HL-60 (cell line): ENCODE data around the gene PTPN7.

ENCODE experiments used
- DNase-seq, 2 experiments: peaks; one replicate each; pipeline ENCODE4 v3.0.0-alpha.2; 2010 to 2020; ENCODE audit warnings: low read depth in 1 of 2, low spot score in 1 of 2
- H3K27ac ChIP-seq: fragments of 250-450 bp; sonication (Bioruptor Pico); replicated peaks from 2 replicates; pipeline ENCODE4 v1.5.1; 2020; ENCODE audit warnings: mild to moderate bottlenecking, moderate library complexity
- H3K27me3 ChIP-seq: fragments of 250-450 bp; sonication (Bioruptor Pico); 2 replicates; pipeline ENCODE4 v1.5.1; 2021; ENCODE audit warnings: mild to moderate bottlenecking, moderate library complexity; ENCODE audit not compliant: insufficient read depth, poor library complexity, severe bottlenecking
- H3K4me3 ChIP-seq: replicated peaks from 2 replicates; pipeline ENCODE4 v1.5.1; 2011; ENCODE audit warnings: mild to moderate bottlenecking, control low read depth, low read length; ENCODE audit not compliant: insufficient read depth
- GABPA ChIP-seq: IDR thresholded peaks from 2 replicates; pipeline ENCODE4 v1.6.1; 2012; ENCODE audit warnings: low read depth
- POLR2AphosphoS5 ChIP-seq: IDR thresholded peaks from 2 replicates; pipeline ENCODE4 v1.6.1; 2012; ENCODE audit warnings: low read depth
- SPI1 ChIP-seq: IDR thresholded peaks from 2 replicates; pipeline ENCODE4 v1.6.1; 2012; ENCODE audit warnings: low read depth, mild to moderate bottlenecking, borderline replicate concordance
- TF ChIP-seq, protein P1 (sequence below): IDR thresholded peaks from 2 replicates; pipeline ENCODE4 v1.6.1; 2012; ENCODE audit warnings: low read depth; ENCODE audit not compliant: insufficient replicate concordance
- TF ChIP-seq, protein P2 (sequence below): IDR thresholded peaks from one replicate; pipeline ENCODE4 v1.5.1; 2011; ENCODE audit warnings: low read length, control low read depth, inconsistent platforms; ENCODE audit not compliant: insufficient read depth

PTPN7 gene

DNA sequence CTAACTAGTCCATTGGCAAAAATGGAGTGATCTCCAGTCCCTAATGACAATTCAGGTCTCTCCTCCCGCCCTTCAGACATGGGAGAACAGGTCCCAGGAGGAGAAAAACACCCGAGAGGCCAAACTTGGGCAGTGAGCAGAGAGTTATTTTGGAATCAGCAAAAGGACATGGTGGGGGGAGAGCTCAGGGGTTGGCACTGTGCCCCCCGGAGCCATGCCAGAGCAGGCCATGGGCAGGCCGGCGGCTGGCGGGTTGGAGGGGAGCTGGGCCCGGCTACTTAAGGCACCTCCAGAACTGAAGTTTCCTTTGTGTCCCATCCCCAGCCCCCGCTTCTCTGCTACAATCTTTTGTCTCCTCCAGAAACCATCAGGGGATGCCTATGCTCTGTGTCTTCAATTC is 40.3 kb upstream of the PTPN7 start:
- no peak for DNase-seq
- no peak overlapping the region for H3K4me3 ChIP-seq
- H3K27ac ChIP-seq, result no peak overlapping the region
- TF ChIP-seq POLR2AphosphoS5, result no peak
- TF ChIP-seq SPI1, result no peak
- TF ChIP-seq GABPA, result no peak
- TF ChIP-seq, protein P1, sequence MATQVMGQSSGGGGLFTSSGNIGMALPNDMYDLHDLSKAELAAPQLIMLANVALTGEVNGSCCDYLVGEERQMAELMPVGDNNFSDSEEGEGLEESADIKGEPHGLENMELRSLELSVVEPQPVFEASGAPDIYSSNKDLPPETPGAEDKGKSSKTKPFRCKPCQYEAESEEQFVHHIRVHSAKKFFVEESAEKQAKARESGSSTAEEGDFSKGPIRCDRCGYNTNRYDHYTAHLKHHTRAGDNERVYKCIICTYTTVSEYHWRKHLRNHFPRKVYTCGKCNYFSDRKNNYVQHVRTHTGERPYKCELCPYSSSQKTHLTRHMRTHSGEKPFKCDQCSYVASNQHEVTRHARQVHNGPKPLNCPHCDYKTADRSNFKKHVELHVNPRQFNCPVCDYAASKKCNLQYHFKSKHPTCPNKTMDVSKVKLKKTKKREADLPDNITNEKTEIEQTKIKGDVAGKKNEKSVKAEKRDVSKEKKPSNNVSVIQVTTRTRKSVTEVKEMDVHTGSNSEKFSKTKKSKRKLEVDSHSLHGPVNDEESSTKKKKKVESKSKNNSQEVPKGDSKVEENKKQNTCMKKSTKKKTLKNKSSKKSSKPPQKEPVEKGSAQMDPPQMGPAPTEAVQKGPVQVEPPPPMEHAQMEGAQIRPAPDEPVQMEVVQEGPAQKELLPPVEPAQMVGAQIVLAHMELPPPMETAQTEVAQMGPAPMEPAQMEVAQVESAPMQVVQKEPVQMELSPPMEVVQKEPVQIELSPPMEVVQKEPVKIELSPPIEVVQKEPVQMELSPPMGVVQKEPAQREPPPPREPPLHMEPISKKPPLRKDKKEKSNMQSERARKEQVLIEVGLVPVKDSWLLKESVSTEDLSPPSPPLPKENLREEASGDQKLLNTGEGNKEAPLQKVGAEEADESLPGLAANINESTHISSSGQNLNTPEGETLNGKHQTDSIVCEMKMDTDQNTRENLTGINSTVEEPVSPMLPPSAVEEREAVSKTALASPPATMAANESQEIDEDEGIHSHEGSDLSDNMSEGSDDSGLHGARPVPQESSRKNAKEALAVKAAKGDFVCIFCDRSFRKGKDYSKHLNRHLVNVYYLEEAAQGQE, result no peak
- TF ChIP-seq, protein P2, sequence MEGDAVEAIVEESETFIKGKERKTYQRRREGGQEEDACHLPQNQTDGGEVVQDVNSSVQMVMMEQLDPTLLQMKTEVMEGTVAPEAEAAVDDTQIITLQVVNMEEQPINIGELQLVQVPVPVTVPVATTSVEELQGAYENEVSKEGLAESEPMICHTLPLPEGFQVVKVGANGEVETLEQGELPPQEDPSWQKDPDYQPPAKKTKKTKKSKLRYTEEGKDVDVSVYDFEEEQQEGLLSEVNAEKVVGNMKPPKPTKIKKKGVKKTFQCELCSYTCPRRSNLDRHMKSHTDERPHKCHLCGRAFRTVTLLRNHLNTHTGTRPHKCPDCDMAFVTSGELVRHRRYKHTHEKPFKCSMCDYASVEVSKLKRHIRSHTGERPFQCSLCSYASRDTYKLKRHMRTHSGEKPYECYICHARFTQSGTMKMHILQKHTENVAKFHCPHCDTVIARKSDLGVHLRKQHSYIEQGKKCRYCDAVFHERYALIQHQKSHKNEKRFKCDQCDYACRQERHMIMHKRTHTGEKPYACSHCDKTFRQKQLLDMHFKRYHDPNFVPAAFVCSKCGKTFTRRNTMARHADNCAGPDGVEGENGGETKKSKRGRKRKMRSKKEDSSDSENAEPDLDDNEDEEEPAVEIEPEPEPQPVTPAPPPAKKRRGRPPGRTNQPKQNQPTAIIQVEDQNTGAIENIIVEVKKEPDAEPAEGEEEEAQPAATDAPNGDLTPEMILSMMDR, result no peak
- peaks cover 17% of the 10 kb centered on the region for H3K27me3 ChIP-seq

DNA sequence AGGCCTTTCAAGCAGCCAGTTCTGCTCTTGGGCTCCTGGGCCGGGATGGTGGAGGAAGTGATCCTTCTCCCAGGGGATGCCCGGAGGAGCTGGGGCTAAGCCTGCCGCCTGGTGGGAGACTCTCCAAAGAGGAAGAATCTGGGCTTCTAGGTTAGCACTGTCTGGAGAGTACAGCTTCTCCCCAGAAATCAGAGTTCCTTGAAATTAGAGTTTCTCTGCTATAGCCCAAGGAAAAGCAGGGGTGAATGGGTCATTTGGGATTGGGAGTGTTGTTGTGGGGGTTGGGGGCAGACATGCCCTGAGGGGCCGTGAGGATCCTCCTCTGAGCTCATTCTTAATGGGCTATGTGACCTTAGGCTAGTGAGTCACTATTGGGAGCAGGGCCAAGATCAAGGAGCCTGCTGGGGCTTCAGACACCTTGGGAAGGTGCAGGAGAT is 39.7 kb upstream of the PTPN7 start:
- TF ChIP-seq POLR2AphosphoS5, result no peak
- no peak for TF ChIP-seq GABPA
- TF ChIP-seq, protein P2, result no peak
- TF ChIP-seq, protein P1, result no peak
- TF ChIP-seq SPI1, result no peak

DNA sequence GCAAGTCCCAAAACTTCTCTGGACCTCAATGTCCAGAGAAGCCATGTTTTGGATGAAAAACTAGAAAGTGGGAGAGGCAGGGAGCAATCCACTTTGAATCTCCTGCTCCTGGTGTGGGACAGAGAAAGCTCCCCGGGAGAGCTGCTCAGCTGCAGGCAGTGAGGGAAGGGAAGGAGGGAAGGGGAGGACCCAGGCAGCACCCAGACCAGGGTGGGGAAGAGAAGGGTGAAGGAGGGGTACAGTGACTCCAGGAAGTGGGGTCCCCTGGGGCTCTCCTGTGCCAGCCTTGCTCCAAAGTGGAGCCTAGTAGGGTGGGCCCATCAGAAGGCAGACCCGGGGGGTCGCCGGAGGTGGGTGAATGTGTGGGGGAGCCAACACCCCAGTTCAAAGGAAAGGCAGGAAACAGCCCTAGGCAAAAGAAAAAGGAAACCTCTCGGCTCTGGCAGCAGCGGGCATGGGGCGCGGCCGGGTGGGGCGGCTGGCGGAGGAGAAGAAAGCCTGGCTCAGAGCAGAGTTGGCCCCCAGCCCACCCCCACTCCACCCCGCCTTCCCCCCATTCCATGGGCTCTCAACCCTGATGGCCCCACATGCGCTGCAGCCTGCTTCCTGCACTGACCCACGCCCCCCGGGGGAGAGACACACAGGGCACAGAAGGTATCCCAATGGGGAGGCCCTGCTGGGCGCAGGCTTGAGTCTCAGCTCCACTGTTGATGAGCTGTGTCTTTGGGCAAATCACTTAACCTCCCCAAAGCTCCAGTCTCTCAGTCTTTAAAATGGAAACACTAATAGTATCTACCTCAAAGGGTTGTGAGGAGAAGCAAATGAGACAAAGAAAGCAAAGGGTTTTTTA is 38.9 kb upstream of the PTPN7 start:
- Histone ChIP-seq H3K27me3 (peaks cover 26% of the 10 kb centered on the region), H3K27ac (no peak overlapping the region), H3K4me3 (no peak overlapping the region)
- TF ChIP-seq GABPA (no peak), SPI1 (no peak), POLR2AphosphoS5 (no peak)
- TF ChIP-seq, protein P1, result no peak
- TF ChIP-seq, protein P2, result no peak
- no peak for DNase-seq

More for the DNA sequence above, 39.7 kb upstream of the PTPN7 start:
- H3K27me3 ChIP-seq, result peaks cover 22% of the 10 kb centered on the region
- no peak overlapping the region for H3K27ac ChIP-seq
- no peak for DNase-seq
- H3K4me3 ChIP-seq, result no peak overlapping the region
